ENCODE data around the gene PLEKHG5. TPM values are rescaled to one million over a fixed set of nuclear protein-coding genes. Genes with fewer than 3 reads are reported as not detected.

The PLEKHG5 gene
- total RNA-seq, 2 experiments from 2014 or later: 5.0 to 6.1 TPM

DNA sequence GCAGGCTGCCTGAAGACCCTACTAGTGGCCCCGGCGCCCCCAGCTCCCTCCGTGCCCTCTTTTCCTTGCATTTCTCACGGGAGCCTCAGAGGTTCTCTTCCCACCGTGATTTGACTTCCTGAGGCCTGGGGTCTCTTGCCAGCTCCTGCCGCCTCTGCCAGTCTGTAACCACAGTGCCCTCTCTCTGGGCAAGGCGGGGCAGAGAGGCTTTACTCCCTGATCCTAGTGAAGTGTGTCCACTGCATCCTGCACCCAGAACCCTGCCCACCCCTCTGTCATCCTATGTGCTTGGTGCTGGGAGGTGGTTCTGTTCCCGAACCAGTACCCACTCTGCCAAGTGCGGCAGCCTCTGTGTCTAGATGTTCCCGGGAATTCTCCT, 64.5 kb downstream of the PLEKHG5 start:
- DNase-seq: no peak
- intact Hi-C loops (cut with DNase I, micrococcal nuclease): loop anchor here in 1 of 2 experiments (10.0 kb wide), 1 partner anchor 218 kb away; no protein-coding TSS in a partner anchor
- Mint-ChIP-seq H3K4me1 (ENCODE audit: low read depth) (peaks cover 13% of the 10 kb centered on the region), H3K27ac (no peak overlapping the region), H3K9me3 (no peaks in the 10 kb centered on the region), H3K36me3 (ENCODE audit: low read depth) (no peaks in the 10 kb centered on the region), H3K4me3 (no peak overlapping the region), H3K27me3 (peaks cover 44% of the 10 kb centered on the region)
- ChIA-PET POLR2A (no interaction called here), CTCF (interaction anchor here (1.4 kb wide), 1 partner anchor 11 kb away, joined by 9 read pairs; no protein-coding TSS in a partner anchor)
- peaks cover 0 to 9% of the 10 kb centered on the region in 2 experiments for H3K9me3 ChIP-seq (ENCODE audit: control insufficient read depth in 1 of 2, insufficient read depth in 1 of 2, low read length in 2 of 2)
- no peak for ATAC-seq (ENCODE audit: poor library complexity)
- no peaks in the 10 kb centered on the region for H3K36me3 ChIP-seq (ENCODE audit: insufficient read depth, low read length)
- TF ChIP-seq CTCF (IDR thresholded peaks at IDR 0.05): no peak
- no peak overlapping the region for H3K4me3 ChIP-seq (ENCODE audit: low read length)
- peaks cover 23% of the 10 kb centered on the region for H3K4me1 ChIP-seq (ENCODE audit: insufficient read depth, low read length)
- peaks cover 34% of the 10 kb centered on the region in 2 experiments for H3K27me3 ChIP-seq (ENCODE audit: control insufficient read depth in 1 of 2, insufficient read depth in 2 of 2, low read length in 2 of 2)
- H3K27ac ChIP-seq (ENCODE audit: low read depth in 1 of 2, low read length in 2 of 2): no peak overlapping the region

- H3K4me1 Mint-ChIP-seq (ENCODE audit: low read depth): peaks cover 13% of the 10 kb centered on the region
- TF ChIP-seq CTCF (IDR thresholded peaks at IDR 0.05): no peak
- DNase-seq: peak in 1 of 14 experiments; percentile 11
- Histone ChIP-seq H3K9me3 (ENCODE audit: control insufficient read depth in 1 of 2, insufficient read depth in 1 of 2, low read length in 2 of 2) (peaks cover 0 to 9% of the 10 kb centered on the region in 2 experiments), H3K27ac (ENCODE audit: low read depth in 1 of 2, low read length in 2 of 2) (no peak overlapping the region), H3K4me1 (ENCODE audit: insufficient read depth, low read length) (peaks cover 23% of the 10 kb centered on the region), H3K27me3 (ENCODE audit: control insufficient read depth in 1 of 2, insufficient read depth in 2 of 2, low read length in 2 of 2) (peaks cover 35 to 40% of the 10 kb centered on the region in 2 experiments), H3K36me3 (ENCODE audit: insufficient read depth, low read length) (no peaks in the 10 kb centered on the region), H3K4me3 (ENCODE audit: low read length) (no peak overlapping the region)
- CTCF ChIA-PET: interaction anchor here (1.4 kb wide), 1 partner anchor 11 kb away, joined by 9 read pairs; no protein-coding TSS in a partner anchor
- POLR2A ChIA-PET: no interaction called here
- H3K27me3 Mint-ChIP-seq: peaks cover 50% of the 10 kb centered on the region
- no peak overlapping the region for H3K27ac Mint-ChIP-seq
- ATAC-seq (ENCODE audit: poor library complexity): no peak
- no peak overlapping the region for H3K4me3 Mint-ChIP-seq
- intact Hi-C loops (cut with DNase I, micrococcal nuclease): loop anchor here in 1 of 2 experiments (10.0 kb wide), 1 partner anchor 218 kb away; no protein-coding TSS in a partner anchor
- H3K36me3 Mint-ChIP-seq (ENCODE audit: low read depth): no peaks in the 10 kb centered on the region
- no peaks in the 10 kb centered on the region for H3K9me3 Mint-ChIP-seq
These were observed 65.0 kb downstream of the PLEKHG5 start for GRCh38 chr1:6426277-6426971.

GRCh38 chr1:6425658-6426057, 65.8 kb downstream of the PLEKHG5 start:
- Mint-ChIP-seq H3K36me3 (ENCODE audit: low read depth) (no peaks in the 10 kb centered on the region), H3K9me3 (no peaks in the 10 kb centered on the region), H3K27me3 (peaks cover 56% of the 10 kb centered on the region), H3K4me3 (peak overlapping the region; percentile 11), H3K4me1 (ENCODE audit: low read depth) (peaks cover 13% of the 10 kb centered on the region), H3K27ac (no peak overlapping the region)
- Histone ChIP-seq H3K9me3 (ENCODE audit: control insufficient read depth in 1 of 2, insufficient read depth in 1 of 2, low read length in 2 of 2) (peaks cover 0 to 13% of the 10 kb centered on the region in 2 experiments), H3K4me3 (ENCODE audit: low read length) (no peak overlapping the region), H3K27ac (ENCODE audit: low read depth in 1 of 2, low read length in 2 of 2) (no peak overlapping the region), H3K36me3 (ENCODE audit: insufficient read depth, low read length) (no peaks in the 10 kb centered on the region), H3K27me3 (ENCODE audit: control insufficient read depth in 1 of 2, insufficient read depth in 2 of 2, low read length in 2 of 2) (peaks cover 40 to 47% of the 10 kb centered on the region in 2 experiments), H3K4me1 (ENCODE audit: insufficient read depth, low read length) (peaks cover 27% of the 10 kb centered on the region)
- ChIA-PET CTCF (interaction anchor here (1.3 to 1.4 kb wide), 2 partner anchors 12 to 221 kb away, joined by 3 to 9 read pairs; no protein-coding TSS in a partner anchor), POLR2A (no interaction called here)
- TF ChIP-seq CTCF (IDR thresholded peaks at IDR 0.05): no peak
- intact Hi-C loops (cut with DNase I, micrococcal nuclease): loop anchor here in 1 of 2 experiments (10.0 kb wide), 1 partner anchor 219 kb away; no protein-coding TSS in a partner anchor
- DNase-seq: no peak
- ATAC-seq (ENCODE audit: poor library complexity): no peak

Data from CD4-positive, alpha-beta T cell (primary cell).